HG02884 (cell line): Measurements from ENCODE around the gene MRTFB.

Experiments used
- ATAC-seq: cut with Tn5 transposase; IDR thresholded peaks from one replicate; pipeline ENCODE4 v1.9.1; 2021; ENCODE audit warnings: mild to moderate bottlenecking, moderate library complexity; ENCODE audit not compliant: unreplicated experiment

MRTFB gene

DNA sequence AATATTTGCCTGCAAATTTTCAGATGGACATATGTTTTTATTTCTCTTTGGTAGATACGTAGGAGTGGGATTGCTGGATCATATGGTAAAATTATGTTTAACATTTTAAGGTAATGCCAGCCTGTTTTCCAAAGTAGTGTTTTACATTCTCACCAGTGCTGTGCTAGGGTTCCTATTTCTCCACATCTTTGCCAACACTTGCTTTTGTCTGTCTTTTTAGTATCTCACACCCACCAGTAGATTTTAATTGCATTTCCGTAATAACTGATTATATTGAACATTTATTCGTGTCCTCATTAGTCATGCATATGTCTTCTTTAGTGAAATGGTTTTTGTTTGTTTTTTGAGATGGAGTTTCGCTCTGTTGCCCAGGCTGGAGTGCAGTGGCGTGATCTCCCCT lies 58.4 kb downstream of the MRTFB start:
- no peak for ATAC-seq

DNA sequence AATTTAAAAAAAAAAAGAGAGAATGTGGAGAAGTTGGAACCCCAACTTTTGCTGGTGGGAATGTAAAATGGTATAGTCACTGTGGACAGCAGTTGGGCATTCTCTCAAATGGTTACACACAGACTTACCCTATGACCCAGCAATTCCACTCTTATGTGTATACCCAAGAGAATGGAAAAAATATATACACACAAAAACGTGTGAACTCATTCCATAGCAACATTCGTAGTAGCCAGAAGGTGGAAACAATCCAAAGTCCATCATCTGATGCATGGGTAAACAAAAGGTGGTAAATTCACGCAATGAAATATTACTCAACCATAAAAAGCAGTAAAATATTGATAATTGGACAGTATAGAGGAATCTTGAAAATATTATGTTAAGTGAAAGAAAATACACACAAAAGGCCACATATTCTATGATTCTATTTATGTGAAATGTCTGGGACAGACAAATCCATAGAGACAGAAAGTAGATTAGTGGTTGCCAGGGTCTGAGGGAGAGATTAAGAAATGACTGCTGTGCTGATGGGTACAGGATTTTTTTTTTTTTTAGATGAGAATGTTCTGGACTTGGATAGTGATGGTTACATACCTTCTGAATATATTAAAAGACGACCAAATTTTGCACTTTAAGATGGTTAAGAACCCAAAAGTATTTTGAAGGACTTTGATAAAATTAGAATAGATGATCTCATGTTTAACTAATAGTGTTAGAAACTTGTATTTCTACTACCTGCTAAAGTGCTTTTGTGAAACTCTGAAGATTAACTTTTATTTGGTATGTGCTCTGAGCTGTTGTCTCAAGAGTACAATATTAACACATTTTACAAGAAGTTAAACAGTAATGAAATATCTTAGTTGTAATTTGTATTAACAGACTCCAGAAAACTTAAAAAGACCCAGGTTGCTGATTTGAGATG lies 60.9 kb downstream of the MRTFB start:
- no peak for ATAC-seq

DNA sequence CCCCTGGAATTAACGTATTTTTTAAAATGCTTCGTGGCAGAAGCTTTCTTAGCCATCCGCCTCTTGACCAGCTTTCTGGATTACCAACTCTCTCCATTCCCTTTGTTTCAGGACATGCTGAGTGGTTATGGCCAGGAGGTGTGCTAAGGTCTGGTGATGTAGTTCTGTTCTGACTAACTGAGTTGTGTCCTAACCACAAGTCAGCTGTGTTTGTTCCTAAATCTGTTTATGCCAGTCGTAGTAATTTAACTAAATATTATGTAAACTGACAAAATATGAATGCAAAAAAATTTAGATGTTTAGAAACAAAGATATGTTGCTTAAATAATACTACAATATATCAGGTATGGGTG lies 61.6 kb downstream of the MRTFB start:
- ATAC-seq = peak; percentile 50

DNA sequence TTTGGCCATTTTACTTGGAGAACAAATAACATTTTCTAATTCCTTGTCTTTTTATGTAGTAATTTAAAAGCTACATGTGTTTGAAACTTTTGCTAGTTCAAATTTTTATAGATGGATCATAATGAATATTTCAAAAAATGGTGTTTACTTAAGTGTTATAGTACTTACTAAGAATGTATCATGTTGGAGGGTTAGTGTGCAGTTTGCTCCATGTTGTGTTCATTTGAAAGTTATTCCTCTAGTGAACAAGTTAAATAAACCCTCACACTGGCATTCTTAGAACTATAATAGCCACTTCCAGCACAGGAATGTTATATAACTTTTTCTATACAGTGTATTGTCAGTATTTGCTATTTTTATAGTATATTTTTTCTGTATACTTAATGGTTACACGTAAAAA lies 62.8 kb downstream of the MRTFB start:
- ATAC-seq = no peak

DNA sequence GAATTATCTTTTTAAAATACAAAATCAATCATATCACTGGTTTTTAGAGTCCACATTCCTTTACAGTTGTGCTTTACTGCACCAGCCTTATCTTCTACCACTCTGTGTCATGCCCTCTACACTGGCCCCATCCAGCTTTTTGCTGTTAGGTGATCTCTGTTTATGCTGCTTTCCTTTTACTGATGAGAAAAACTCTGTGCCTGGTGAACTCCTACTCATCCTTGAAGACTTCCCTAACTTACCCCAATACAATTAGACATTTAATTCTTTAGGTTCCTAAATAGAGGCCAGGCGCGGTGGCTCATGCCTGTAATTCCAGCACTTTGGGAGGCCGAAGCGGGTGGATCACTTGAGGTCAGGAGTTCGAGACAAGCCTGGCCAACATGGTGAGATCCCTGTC lies 64.6 kb downstream of the MRTFB start:
- ATAC-seq = no peak

DNA sequence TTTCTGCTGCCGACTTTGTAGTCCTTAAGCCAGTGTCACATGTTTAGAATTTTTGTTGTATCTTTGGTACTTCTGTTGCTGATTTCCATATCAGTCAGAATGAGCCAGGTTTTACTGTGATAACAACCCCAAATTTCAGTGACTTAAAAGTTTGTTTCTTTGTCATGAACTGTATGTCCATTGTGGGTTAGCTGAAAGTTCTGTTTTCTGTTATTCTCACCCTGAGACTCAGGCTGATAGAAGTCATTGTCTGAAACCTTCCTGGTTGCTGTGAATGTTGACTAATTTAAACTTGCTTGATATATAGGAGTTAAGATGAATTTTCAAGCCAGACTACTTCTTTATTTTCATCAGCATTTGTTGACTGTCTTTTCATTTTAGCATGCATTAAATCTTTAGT lies 68.8 kb downstream of the MRTFB start:
- ATAC-seq = no peak

DNA sequence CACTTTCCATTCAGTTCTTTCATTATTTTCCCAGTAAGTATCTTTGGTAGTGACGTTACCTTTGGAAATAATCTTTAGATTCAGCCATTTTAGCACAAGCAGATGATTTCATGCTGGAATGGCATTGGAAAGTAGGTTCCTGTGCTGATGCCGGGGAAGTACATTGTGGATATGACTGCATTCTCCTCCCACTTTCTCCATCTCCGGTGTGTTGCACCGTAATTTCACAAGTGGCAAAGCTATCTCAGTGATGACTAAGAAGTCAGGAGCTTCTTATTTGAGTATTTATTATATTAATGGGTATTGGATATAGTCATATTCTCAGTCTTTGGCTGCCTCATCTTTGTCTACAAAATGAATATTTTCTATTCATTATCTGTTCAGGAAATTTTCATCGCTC lies 69.8 kb downstream of the MRTFB start:
- no peak for ATAC-seq

DNA sequence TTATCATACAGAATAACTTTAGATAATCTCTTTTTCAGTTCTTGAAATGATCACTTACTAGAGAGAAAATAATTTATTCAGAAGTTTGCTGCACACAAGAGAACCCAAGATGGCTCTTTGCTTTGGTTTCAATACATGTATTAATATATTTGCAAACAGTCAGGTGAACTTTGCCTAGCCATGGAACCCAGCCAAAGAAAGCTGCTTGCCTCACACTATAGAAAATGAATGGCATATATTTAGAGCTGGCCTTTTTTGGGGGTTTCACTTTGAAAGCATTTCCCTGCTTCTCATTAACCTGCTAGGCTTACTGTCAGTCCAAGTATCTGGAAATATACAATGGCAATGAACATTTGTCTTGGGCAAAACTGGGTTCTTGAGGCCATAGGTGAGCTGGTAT lies 75.3 kb downstream of the MRTFB start:
- ATAC-seq = no peak

DNA sequence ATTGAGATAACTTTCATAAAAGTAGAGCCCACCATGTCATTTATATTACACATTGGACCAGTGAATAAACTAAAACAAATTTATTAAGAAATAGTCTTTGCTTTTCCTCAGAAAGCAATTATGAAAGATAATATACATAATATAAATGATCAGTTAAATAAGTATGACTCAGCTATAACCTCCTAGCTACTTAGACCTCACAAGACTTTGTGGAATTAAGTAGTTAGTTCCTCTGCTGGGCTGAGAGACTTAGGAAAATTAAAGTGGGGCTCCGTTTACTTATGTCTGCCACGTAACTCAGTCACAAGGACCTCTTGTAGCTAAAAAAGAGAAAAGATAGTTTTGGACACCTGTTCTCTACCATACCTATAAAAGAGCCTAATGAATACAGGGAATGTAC lies 76.9 kb downstream of the MRTFB start:
- ATAC-seq = no peak

DNA sequence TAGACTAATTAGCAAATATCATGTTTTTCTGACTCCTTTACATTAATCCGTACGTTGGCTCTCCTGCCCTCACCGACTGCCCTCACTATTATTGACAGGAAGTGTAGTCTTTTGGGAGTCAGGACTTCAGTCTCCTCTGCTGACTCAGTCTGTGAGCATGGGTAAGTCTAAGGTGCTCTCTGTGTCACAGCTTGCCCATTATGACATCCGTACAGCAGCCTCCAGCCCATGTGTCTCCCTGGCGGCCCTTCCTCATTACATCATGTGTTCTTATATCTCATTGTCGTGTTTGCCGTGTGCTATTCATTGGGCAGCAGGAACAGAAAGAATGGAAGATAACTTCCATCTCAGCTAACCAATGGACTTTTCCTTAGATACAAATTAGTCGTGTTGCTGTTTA lies 77.5 kb downstream of the MRTFB start:
- no peak for ATAC-seq

DNA sequence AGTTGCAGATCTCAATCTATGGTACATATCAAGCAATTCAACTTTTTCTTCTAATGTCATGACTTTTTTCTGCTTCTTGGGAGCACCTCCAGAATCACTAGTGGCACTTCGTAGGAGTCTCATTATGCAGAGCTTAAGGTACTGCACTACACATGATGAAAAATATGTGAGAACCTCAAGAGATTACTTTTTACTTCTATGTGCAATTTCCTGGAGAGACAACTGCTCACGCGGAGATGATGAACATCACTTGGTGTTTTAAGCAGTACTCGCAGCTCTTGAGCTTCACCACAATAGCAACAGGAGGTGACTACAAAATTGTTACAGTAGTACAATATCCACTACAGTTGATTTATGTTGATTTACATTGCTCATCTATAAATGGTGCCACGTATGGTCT lies 79.7 kb downstream of the MRTFB start:
- no peak for ATAC-seq

DNA sequence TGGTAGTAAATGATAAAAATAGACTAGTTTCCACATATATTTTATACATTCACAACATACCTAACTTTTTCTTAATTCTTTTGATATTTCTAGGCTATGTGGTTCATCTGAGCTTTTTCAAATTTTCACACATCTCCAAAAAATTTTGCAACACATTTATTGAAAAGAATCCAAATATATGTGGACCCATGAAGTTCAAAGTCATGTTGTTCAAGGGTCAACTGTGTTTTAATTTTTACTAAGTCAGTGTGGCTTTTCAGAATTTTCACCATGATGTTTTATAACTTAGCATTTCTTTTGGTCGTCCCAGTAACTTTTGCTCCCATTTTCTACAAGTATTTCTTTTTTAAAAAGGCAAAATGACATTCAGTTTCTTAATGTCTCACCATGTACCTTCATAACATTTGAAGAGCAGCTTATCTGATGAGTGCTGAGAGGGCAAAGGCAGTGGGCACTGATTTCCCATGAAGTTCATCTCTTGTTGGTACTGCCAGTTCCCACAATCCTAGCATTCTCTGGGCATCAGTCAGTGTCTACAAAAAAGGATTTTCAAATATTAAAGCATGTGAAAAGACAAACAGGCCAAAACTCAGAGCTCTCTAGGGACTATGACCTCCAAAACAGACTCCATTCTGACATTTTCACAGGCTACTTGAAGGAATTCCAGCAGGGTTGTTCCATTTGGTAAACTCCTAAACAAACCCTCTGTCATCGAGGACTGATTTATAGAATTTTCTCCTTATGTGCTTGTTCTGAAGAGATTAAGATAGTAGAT lies 80.3 kb downstream of the MRTFB start:
- ATAC-seq = no peak

DNA sequence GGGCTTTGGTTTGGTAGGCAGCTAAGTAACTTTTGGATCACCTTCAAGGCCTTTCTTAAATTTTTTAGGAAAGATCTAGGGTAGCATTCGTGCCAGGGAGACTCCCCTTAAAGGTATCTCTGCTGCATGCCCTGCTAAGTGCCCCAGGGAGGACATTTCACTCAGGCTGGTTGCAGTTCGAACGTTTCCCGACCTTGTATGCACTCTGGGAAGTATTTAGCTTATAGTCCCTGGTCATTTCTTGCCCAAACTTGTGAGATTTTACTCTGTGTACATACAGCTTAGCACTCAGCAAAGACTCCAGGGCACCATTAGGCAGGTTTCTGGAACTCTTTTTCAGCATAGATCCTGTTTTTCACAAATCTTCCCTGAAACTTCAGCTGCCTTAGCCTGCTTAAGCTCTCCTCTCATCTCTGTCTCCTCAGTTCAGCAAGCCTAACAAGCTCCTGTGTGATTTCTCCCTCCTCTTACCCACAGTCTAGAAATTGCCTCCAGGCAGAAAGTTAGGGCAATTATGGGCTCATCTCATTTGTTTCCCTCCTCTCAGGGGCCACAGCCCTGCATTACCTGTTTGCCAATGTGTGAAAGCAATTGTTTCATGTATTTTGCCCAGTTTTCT lies 84.6 kb downstream of the MRTFB start:
- no peak for ATAC-seq

DNA sequence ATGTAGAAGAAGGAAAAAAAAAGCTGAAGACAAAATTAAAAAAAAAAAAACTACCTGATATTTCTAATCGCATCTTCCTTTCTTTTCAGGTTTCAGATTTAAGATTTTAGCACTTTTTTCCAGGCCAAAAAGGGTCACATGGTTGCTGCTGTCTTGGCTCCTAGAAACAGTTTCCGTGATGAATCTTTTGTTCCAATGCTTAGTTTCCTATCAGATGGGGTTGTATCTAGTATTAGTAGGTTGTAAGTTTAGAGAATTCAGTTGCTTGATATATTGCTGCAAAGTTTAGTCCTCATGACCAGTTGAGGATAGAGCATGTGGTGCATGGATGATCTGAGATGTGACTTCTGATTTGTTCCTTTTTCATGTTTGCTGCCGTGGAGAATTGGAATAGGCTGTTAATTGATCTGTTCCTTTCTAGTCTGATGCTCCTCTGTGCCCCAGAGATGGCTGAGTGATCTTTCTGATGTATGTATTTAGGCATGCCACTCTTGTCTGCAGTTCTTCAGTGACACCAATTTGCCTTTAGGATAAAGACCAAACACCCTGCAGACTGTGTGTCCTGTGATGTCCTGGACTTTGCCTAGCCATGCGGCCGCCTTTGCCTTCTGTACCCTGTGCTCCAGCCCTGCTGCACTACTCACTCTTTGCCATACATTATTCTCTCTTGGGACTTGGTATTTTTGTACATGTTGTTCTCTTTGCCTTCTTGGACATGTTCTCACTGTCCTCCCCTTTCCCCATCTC lies 94.0 kb downstream of the MRTFB start:
- ATAC-seq = no peak

DNA sequence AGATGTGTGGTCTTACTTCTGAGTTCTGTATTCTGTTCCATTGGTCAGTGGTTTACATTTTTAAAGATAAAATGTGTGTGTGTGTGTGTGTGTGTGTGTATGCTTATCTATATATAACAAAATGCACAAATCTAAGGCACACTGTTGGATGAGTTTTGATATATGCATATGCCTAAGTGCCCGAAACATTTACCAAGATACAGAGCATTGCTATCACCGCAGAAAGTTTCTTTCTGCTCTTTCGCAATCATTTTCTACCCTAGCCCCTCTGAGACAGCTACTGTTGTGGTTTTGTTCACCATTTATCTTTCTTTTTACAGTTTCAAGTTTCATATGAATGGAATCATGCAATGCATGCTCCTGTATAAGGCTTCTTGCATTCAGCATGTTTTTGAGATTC lies 97.0 kb downstream of the MRTFB start:
- ATAC-seq = no peak

DNA sequence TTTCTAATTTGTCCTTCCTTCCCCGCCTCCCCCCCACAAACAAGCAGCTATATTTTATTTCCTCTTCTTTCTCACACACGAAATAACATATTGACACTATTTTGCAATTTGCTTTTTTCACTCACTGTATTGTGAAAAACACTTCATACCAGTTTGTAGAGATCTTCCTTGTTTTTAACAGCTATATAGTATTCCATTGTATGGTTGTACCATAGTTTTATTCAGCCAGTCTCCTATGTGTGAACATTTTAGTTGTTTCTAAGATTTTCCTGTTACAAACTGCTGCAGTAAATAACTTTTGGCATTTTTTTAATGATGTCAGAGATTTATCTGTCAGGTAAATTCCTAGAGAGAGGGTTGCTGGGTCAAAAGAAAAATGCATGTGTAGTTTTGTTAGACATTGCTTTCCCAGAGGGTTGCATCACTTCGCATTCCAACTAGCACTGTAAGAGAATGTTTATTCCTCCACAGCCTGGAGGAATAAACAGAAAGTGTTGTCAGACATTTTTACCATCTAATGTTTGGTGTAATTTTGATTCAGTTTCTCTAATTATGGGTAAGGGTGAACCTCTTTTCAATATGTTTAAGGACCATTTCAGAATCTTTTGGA lies 101.2 kb downstream of the MRTFB start:
- no peak for ATAC-seq

DNA sequence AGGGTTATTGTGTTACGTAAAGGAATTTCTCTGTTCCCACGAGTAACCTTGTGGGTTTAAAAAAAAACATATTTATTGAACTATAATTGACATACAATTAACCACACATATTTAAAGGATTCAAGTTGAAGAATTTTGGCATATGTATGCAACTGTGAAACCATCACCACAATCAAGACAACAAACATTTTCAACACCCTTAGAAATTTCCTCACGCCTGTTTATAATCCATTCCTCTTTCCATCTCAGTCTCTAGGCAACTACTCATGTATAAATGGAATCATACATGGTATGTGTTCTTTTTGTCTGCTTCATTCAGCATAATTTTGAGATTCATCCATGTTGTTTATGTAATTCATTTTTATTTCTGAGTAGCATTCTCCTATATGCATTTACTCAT lies 104.0 kb downstream of the MRTFB start:
- ATAC-seq = no peak

DNA sequence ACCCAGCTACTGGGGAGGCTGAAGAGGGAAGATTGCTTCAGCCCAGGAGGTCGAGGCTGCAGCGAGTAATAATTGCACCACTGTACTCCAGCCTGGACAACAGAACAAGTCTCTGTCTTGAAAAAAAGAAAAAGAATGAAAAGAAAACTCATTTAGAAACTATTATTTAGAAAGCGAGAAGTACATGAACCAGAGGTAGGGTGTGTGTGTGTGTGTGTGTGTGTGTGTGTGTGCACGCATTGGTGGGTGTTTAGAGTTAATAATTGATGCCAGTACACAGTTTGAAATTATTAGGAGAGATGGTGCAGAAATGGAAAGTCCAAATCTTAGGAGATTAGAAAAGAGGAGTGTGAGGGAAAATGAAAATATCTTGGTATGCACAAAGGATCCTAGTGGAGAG lies 106.6 kb downstream of the MRTFB start:
- no peak for ATAC-seq

DNA sequence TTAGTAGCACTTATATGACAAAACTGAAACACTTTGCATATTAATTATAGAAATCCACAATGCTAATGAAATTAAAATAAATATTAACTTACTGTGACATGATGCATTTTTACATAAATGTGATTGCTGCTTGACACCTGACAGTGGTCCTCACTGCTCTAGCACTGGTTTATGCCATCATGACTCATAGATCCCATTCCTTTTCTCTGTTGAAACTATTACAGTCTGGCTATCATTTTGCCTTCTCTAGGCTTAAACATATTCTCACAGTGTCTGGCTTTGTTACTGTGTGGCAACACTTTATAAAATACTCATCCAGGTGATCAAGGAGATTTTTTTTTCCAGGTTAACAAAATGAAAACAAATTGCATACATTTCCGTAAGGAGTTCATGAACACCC lies 108.0 kb downstream of the MRTFB start:
- ATAC-seq = no peak

DNA sequence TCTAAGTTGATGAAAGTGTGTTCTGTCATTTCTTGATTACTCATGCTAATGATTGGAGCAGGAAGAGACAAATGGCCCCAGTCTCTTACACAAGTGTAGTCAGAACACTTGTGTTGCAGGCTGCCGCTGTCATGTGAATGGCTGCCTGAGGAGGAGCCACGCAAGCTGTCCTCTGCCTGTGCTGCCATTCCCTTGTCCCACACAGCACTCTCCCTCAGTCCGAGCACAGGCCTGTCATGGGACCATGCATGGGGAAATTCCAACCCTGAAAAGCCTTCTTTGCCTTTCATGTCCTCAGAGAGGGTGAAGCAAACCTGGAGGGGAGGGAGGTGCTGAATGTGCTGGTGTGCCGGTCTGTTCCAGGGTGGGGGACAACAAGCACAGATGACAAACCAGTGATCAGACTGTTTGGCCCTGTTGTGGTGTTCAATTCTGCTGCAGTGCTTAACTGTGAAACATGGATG lies 109.4 kb downstream of the MRTFB start:
- ATAC-seq = no peak
